ENCODE measurements around the gene RAB5IF.

DNA sequence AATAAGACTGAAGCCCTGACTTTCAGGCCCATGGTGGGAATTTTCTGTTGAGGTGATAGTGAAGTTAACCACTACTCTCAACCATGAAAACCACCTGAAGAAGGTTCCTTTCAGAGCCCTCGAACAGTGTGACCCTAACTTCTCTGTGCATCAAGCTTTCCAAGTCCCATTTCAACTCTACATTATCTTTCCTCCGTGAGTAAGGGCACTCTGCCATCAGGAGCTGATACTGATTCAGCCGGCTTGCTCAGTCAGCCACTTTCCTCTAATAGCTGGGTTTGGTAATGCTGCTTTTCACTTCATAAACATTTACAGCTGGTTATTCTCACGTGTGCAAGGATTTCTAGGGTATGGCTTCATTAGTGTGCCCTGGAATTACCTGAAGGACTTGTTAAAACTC is 51.2 kb downstream of the RAB5IF start:
- TF ChIP-seq CTCF (IDR thresholded peaks at IDR 0.05) (no peak), POLR2A (IDR thresholded peaks at IDR 0.05) (no peak)
